ENCODE results near the gene RALGAPA1. TPM values are rescaled to one million over a fixed set of nuclear protein-coding genes. Genes with fewer than 3 reads are reported as not detected.

RALGAPA1 gene
- total and polyA plus RNA-seq, 2 experiments from 2014 or later: 21.9 to 27.3 TPM

GRCh38 chr14:35543006-35543405, 266.1 kb downstream of the RALGAPA1 start:
- Mint-ChIP-seq H3K9me3 (no peaks in the 10 kb centered on the region), H3K27ac (no peak overlapping the region), H3K4me1 (no peaks in the 10 kb centered on the region; the same call in 2 of the 3 replicates), H3K4me3 (no peak overlapping the region), H3K27me3 (ENCODE audit: insufficient read depth, low read depth, poor library complexity) (peaks cover 4% of the 10 kb centered on the region), H3K36me3 (ENCODE audit: low read depth) (no peaks in the 10 kb centered on the region)
- Histone ChIP-seq H3K36me3 (ENCODE audit: insufficient read depth) (no peaks in the 10 kb centered on the region), H3K4me2 (no peak overlapping the region), H3K4me3 (no peak overlapping the region), H2AFZ (no peak overlapping the region), H4K20me1 (replicated peaks; ENCODE audit: insufficient read depth) (no peaks in the 10 kb centered on the region), H3K79me2 (replicated peaks; ENCODE audit: insufficient read depth) (no peaks in the 10 kb centered on the region), H3K4me1 (ENCODE audit: insufficient read depth) (no peaks in the 10 kb centered on the region), H3K27me3 (ENCODE audit: insufficient read depth) (peaks cover 3% of the 10 kb centered on the region; the same call in 1 of the 2 replicates), H3K27ac (ENCODE audit: low read depth) (no peak overlapping the region), H3K9me2 (ENCODE audit: insufficient read depth) (no peaks in the 10 kb centered on the region), H3F3A (replicated peaks; ENCODE audit: low read depth) (no peaks in the 10 kb centered on the region)
- TF ChIP-seq ZNF462 (CRISPR knock-in tag; IDR thresholded peaks at IDR 0.05): no peak
- TF ChIP-seq JUNB (IDR thresholded peaks at IDR 0.05; ENCODE audit: unreplicated experiment): no peak
- TF ChIP-seq CREB1 (CRISPR knock-in tag; IDR thresholded peaks at IDR 0.05; ENCODE audit: low read depth): no peak
- TF ChIP-seq ZNF114 (CRISPR knock-in tag; IDR thresholded peaks at IDR 0.05): no peak
- DNase-seq (ENCODE audit: low spot score) (no peak), ATAC-seq (no peak)

DNA sequence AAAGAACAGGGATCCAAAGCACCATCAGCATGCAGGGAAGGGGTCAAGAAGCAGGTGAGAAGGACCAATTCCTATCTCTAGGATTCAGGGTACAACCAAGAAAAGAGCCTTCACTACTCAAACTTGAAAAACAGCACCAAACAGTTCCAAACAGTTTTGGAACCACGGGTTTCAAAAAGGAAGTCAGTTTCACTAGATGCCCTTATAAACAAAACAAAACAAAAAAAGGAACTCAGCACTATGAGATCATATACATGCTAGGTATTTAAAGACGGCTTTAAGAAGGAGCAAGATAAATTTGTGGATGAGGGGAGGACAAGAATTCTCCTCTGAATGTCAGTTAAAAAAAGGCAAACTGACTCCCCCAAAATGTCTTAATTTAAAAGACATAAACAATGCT, 269.1 kb downstream of the RALGAPA1 start:
- Mint-ChIP-seq H3K9me3 (no peaks in the 10 kb centered on the region), H3K4me3 (no peak overlapping the region), H3K4me1 (no peaks in the 10 kb centered on the region; the same call in 2 of the 3 replicates), H3K36me3 (ENCODE audit: low read depth) (no peaks in the 10 kb centered on the region), H3K27me3 (ENCODE audit: insufficient read depth, low read depth, poor library complexity) (peaks cover 25% of the 10 kb centered on the region), H3K27ac (no peak overlapping the region)
- H3K36me3 ChIP-seq (ENCODE audit: insufficient read depth): no peaks in the 10 kb centered on the region
- H3K79me2 ChIP-seq (replicated peaks; ENCODE audit: insufficient read depth): no peaks in the 10 kb centered on the region
- no peak overlapping the region for H3K4me2 ChIP-seq
- H3K4me1 ChIP-seq (ENCODE audit: insufficient read depth): peaks cover 7% of the 10 kb centered on the region; the same call in 1 of the 2 replicates
- no peaks in the 10 kb centered on the region for H3K9me2 ChIP-seq (ENCODE audit: insufficient read depth)
- DNase-seq (ENCODE audit: low spot score) (no peak), ATAC-seq (no peak)
- peaks cover 6% of the 10 kb centered on the region for H4K20me1 ChIP-seq (replicated peaks; ENCODE audit: insufficient read depth)
- H2AFZ ChIP-seq: no peak overlapping the region
- no peak overlapping the region for H3K4me3 ChIP-seq
- H3F3A ChIP-seq (replicated peaks; ENCODE audit: low read depth): 0 out of 2 replicates have a peak, but pooled peaks cover 7% of the 10 kb centered on the region
- H3K27me3 ChIP-seq (ENCODE audit: insufficient read depth): peaks cover 33% of the 10 kb centered on the region
- TF ChIP-seq, protein P1, sequence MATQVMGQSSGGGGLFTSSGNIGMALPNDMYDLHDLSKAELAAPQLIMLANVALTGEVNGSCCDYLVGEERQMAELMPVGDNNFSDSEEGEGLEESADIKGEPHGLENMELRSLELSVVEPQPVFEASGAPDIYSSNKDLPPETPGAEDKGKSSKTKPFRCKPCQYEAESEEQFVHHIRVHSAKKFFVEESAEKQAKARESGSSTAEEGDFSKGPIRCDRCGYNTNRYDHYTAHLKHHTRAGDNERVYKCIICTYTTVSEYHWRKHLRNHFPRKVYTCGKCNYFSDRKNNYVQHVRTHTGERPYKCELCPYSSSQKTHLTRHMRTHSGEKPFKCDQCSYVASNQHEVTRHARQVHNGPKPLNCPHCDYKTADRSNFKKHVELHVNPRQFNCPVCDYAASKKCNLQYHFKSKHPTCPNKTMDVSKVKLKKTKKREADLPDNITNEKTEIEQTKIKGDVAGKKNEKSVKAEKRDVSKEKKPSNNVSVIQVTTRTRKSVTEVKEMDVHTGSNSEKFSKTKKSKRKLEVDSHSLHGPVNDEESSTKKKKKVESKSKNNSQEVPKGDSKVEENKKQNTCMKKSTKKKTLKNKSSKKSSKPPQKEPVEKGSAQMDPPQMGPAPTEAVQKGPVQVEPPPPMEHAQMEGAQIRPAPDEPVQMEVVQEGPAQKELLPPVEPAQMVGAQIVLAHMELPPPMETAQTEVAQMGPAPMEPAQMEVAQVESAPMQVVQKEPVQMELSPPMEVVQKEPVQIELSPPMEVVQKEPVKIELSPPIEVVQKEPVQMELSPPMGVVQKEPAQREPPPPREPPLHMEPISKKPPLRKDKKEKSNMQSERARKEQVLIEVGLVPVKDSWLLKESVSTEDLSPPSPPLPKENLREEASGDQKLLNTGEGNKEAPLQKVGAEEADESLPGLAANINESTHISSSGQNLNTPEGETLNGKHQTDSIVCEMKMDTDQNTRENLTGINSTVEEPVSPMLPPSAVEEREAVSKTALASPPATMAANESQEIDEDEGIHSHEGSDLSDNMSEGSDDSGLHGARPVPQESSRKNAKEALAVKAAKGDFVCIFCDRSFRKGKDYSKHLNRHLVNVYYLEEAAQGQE (IDR thresholded peaks at IDR 0.05; ENCODE audit: unreplicated experiment): no peak
- no peak for TF ChIP-seq EZH2phosphoT487 (IDR thresholded peaks at IDR 0.05; ENCODE audit: unreplicated experiment)
- H3K27ac ChIP-seq (ENCODE audit: low read depth): no peak overlapping the region

Measured in GM23338 (cell line).